ENCODE measurements around the gene KRT79. TPM values are rescaled to one million over a fixed set of nuclear protein-coding genes. Genes with fewer than 3 reads are reported as not detected.

KRT79 gene
- total RNA-seq, 1 experiment from 2014 or later, result not detected

- no peak for DNase-seq
- intact Hi-C loops (cut with micrococcal nuclease; ENCODE audit: unreplicated experiment), result no loop called here
Observed at GRCh38 chr12:52787324-52788191, 46.6 kb downstream of the KRT79 start.

GRCh38 chr12:52784909-52785308 lies 49.2 kb downstream of the KRT79 start:
- Mint-ChIP-seq H3K27me3 (ENCODE audit: unreplicated experiment) (peaks cover 76% of the 10 kb centered on the region), H3K4me1 (ENCODE audit: low read depth, unreplicated experiment) (peaks cover 7% of the 10 kb centered on the region), H3K9me3 (ENCODE audit: low read depth, unreplicated experiment) (no peaks in the 10 kb centered on the region), H3K27ac (ENCODE audit: unreplicated experiment) (no peak overlapping the region), H3K4me3 (ENCODE audit: low read depth, unreplicated experiment) (no peak overlapping the region), H3K36me3 (ENCODE audit: insufficient read depth, unreplicated experiment) (no peaks in the 10 kb centered on the region)
- no TSS peak for BruUV-seq (replicated peaks)
- intact Hi-C loops (cut with micrococcal nuclease; ENCODE audit: unreplicated experiment), result no loop called here
- no peak for TF ChIP-seq CTCF (IDR thresholded peaks at IDR 0.05; ENCODE audit: unreplicated experiment)
- CTCF ChIA-PET, result no interaction called here
- DNase-seq, result no peak

More at GRCh38 chr12:52787324-52788191, 46.6 kb downstream of the KRT79 start:
- Mint-ChIP-seq H3K36me3 (ENCODE audit: insufficient read depth, unreplicated experiment) (no peaks in the 10 kb centered on the region), H3K4me3 (ENCODE audit: low read depth, unreplicated experiment) (no peak overlapping the region), H3K27ac (ENCODE audit: unreplicated experiment) (no peak overlapping the region), H3K27me3 (ENCODE audit: unreplicated experiment) (peaks cover 64% of the 10 kb centered on the region), H3K4me1 (ENCODE audit: low read depth, unreplicated experiment) (peaks cover 7% of the 10 kb centered on the region), H3K9me3 (ENCODE audit: low read depth, unreplicated experiment) (no peaks in the 10 kb centered on the region)
- CTCF ChIA-PET, result interaction anchor here (1.2 kb wide), 1 partner anchor 11 kb away, joined by 4 read pairs; the partner anchor contains the start of gene KRT76
- no TSS peak for BruUV-seq (replicated peaks)
- no peak for TF ChIP-seq CTCF (IDR thresholded peaks at IDR 0.05; ENCODE audit: unreplicated experiment)

GRCh38 chr12:52783563-52784316 lies 50.4 kb downstream of the KRT79 start:
- Mint-ChIP-seq H3K36me3 (ENCODE audit: insufficient read depth, unreplicated experiment) (no peaks in the 10 kb centered on the region), H3K4me1 (ENCODE audit: low read depth, unreplicated experiment) (peaks cover 6% of the 10 kb centered on the region), H3K4me3 (ENCODE audit: low read depth, unreplicated experiment) (no peak overlapping the region), H3K27ac (ENCODE audit: unreplicated experiment) (no peak overlapping the region), H3K9me3 (ENCODE audit: low read depth, unreplicated experiment) (no peaks in the 10 kb centered on the region), H3K27me3 (ENCODE audit: unreplicated experiment) (peaks cover 76% of the 10 kb centered on the region)
- intact Hi-C loops (cut with micrococcal nuclease; ENCODE audit: unreplicated experiment), result no loop called here
- TF ChIP-seq CTCF (IDR thresholded peaks at IDR 0.05; ENCODE audit: unreplicated experiment), result no peak
- CTCF ChIA-PET, result interaction anchor here (0.7 kb wide), 1 partner anchor 14 kb away, joined by 4 read pairs; no protein-coding TSS in a partner anchor
- DNase-seq, result no peak
- no TSS peak for BruUV-seq (replicated peaks)

- Mint-ChIP-seq H3K27me3 (ENCODE audit: unreplicated experiment) (peaks cover 83% of the 10 kb centered on the region), H3K4me3 (ENCODE audit: low read depth, unreplicated experiment) (no peak overlapping the region), H3K9me3 (ENCODE audit: low read depth, unreplicated experiment) (no peaks in the 10 kb centered on the region), H3K4me1 (ENCODE audit: low read depth, unreplicated experiment) (no peaks in the 10 kb centered on the region), H3K27ac (ENCODE audit: unreplicated experiment) (no peak overlapping the region), H3K36me3 (ENCODE audit: insufficient read depth, unreplicated experiment) (no peaks in the 10 kb centered on the region)
- no TSS peak for BruUV-seq (replicated peaks)
- intact Hi-C loops (cut with micrococcal nuclease; ENCODE audit: unreplicated experiment), result no loop called here
- no peak for TF ChIP-seq CTCF (IDR thresholded peaks at IDR 0.05; ENCODE audit: unreplicated experiment)
- CTCF ChIA-PET, result no interaction called here
- no peak for DNase-seq
Observed at GRCh38 chr12:52782502-52782901, 51.6 kb downstream of the KRT79 start.
